HG03571 (cell line): ENCODE data around the gene ZNF264.
"Not testable (repeated sequence)": the region's sequence is repeated elsewhere in the genome, so short reads cannot be mapped to it uniquely, and the experiment has no call there.

Experiments used
- ATAC-seq: cut with Tn5 transposase; IDR thresholded peaks from one replicate; pipeline ENCODE4 v1.9.1; 2021; ENCODE audit not compliant: unreplicated experiment

The ZNF264 gene

DNA sequence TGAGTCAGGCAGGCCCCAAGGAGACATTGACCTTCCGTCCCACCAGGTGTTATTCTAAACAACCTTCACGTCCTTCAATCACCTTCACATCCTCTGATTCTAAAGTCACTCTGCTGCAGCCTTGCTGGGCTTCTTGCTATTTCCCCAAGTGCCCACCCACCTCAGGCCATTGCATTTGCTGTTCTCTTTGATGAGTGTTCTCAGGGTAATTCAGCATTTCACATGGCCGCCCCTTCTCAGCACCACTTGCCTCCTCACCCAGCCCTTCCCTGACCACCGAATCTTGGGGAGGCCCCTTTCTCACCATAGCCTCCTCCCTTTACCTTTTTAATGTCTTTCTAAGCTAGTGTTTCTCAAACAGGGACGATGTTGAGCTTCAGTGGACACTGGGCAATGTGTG lies 53.8 kb downstream of the ZNF264 start:
- no peak for ATAC-seq

- no peak for ATAC-seq
Measured at GRCh38 chr19:57245959-57246358, 54.7 kb downstream of the ZNF264 start.

- ATAC-seq: no peak
Measured at GRCh38 chr19:57248646-57249045, 57.3 kb downstream of the ZNF264 start.

DNA sequence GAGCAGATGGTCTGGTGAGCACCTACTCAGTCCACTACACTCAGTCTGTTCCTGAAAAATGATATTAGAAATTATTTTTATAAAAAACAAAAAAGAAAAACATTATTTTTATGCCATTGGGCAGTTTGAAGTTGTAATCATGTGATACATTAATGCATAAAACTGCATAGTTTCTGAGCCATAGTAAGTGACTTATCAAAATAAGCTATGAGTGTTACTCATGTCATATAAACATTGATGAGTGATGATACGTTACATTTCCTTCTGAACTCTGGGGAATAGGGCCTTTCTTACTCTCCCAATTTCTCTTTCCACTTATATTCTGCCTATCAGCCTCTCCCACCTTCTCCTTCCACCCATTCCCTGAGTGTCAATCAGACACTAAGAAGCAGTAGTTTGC lies 58.0 kb downstream of the ZNF264 start:
- ATAC-seq: no peak

GRCh38 chr19:57253767-57254166 lies 62.5 kb downstream of the ZNF264 start:
- ATAC-seq: not testable (repeated sequence)

- no peak for ATAC-seq
Measured at GRCh38 chr19:57262044-57262443, 70.7 kb downstream of the ZNF264 start.

DNA sequence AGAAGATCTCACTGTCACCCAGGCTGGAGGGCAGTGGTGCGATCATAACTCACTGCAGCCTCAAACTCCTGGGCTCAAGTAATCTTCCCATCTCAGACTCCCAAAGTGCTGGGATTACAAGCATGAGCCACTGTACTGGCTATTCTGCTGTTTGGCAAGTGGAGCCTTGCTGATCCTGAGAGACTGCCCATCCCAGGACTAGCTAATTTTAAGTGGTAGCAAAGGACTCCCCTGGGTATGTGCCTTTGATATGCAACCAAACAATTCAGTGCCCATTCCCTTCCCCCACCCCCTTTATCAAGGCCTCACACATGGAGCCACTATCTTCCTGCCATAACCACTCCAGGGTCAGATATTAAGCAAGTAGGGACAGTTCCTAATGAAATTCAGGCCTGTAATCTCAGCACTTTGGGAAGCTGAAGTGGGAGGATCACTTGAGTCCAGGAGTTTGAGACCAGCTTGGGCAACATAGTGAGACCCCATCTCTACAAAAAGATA lies 72.0 kb downstream of the ZNF264 start:
- ATAC-seq: no peak

DNA sequence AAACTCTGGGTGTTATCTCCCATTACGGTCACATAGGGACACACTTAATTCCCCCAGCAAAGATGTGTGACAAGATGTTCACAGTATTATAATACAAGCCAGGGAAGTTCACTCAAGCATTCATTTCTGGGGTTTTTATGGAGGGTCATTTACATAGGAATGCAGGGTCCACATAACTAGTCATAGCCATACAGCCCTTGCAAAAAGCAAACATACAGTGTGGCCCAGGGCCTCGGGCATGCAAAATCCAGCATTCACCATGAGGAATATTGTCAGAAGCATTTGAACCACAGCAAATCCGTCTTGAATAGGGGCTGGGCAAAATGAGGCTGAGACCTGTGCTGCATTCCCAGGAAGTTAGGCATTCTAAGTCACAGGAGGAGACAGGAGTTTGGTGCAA lies 76.0 kb downstream of the ZNF264 start:
- ATAC-seq: no peak

DNA sequence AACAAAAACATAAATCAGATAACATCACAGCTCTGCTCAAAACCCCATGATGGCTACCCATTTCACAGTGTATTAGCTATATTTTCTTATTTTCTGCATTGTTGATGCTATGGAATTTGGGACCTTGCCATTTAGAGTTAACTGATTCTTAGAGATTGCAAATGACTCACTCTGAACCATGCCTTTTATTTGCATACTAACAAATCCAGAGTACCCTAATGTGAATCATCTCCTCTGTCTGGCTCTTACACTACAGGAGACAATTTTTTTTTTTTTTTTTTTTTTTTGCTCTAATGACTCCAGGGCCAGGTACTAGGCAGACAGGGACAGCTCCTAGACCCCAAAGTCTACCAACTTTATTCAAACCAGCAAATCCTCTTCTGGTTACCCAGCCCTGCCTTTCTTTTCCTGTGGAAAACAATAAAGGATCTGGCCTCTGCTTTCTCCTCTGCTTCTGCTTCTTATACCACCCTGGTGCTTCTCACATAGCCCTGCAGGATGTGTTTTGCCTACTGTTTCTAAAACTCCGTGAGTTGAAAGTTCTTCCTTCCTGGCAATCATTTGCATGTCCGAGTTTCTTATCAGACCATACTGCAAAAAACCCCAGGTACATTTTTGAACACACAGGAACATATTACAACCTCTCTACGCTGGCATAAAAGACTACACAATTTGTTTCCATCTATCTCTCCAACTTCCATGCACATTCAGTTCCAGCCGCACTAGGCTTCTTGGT lies 78.4 kb downstream of the ZNF264 start:
- no peak for ATAC-seq

- ATAC-seq: no peak
Measured at GRCh38 chr19:57271280-57271679, 80.0 kb downstream of the ZNF264 start.
